Astrocyte (in vitro differentiated cells and primary cell): ENCODE results near the gene MOSPD3.

ENCODE experiments used
- EZH2 ChIP-seq: IDR thresholded peaks from 2 replicates; pipeline ENCODE4 v1.6.1; 2012; ENCODE audit warnings: mild to moderate bottlenecking, low read length, inconsistent platforms; ENCODE audit not compliant: insufficient read depth
- TF ChIP-seq, protein P1 (sequence below): IDR thresholded peaks from 2 replicates; pipeline ENCODE4 v1.5.1; 2011; ENCODE audit warnings: low read depth, mild to moderate bottlenecking, inconsistent platforms, low read length, moderate library complexity; ENCODE audit not compliant: insufficient read depth

GRCh38 chr7:100620239-100620638 is 7.9 kb downstream of the MOSPD3 start:
- no peak for TF ChIP-seq EZH2
- TF ChIP-seq, protein P1, sequence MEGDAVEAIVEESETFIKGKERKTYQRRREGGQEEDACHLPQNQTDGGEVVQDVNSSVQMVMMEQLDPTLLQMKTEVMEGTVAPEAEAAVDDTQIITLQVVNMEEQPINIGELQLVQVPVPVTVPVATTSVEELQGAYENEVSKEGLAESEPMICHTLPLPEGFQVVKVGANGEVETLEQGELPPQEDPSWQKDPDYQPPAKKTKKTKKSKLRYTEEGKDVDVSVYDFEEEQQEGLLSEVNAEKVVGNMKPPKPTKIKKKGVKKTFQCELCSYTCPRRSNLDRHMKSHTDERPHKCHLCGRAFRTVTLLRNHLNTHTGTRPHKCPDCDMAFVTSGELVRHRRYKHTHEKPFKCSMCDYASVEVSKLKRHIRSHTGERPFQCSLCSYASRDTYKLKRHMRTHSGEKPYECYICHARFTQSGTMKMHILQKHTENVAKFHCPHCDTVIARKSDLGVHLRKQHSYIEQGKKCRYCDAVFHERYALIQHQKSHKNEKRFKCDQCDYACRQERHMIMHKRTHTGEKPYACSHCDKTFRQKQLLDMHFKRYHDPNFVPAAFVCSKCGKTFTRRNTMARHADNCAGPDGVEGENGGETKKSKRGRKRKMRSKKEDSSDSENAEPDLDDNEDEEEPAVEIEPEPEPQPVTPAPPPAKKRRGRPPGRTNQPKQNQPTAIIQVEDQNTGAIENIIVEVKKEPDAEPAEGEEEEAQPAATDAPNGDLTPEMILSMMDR = no peak
